ENCODE data around the gene PLSCR2.
"Not testable (repeated sequence)": the region's sequence is repeated elsewhere in the genome, so short reads cannot be mapped to it uniquely, and the experiment has no call there.

Gene PLSCR2, protein sequence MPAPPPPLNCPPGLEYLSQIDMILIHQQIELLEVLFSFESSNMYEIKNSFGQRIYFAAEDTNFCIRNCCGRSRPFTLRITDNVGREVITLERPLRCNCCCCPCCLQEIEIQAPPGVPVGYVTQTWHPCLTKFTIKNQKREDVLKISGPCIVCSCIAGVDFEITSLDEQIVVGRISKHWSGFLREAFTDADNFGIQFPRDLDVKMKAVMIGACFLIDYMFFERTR

GRCh38 chr3:146469150-146470017 lies at the start of gene PLSCR2:
PLSCR2 (minus strand) TSS chr3:146469561; CDS start chr3:146459904, 9,657 bp downstream.
- no peak for DNase-seq (ENCODE audit: low read depth)

GRCh38 chr3:146517684-146518435 lies 48.5 kb upstream of the PLSCR2 start:
- no peak for DNase-seq (ENCODE audit: low read depth)

DNA sequence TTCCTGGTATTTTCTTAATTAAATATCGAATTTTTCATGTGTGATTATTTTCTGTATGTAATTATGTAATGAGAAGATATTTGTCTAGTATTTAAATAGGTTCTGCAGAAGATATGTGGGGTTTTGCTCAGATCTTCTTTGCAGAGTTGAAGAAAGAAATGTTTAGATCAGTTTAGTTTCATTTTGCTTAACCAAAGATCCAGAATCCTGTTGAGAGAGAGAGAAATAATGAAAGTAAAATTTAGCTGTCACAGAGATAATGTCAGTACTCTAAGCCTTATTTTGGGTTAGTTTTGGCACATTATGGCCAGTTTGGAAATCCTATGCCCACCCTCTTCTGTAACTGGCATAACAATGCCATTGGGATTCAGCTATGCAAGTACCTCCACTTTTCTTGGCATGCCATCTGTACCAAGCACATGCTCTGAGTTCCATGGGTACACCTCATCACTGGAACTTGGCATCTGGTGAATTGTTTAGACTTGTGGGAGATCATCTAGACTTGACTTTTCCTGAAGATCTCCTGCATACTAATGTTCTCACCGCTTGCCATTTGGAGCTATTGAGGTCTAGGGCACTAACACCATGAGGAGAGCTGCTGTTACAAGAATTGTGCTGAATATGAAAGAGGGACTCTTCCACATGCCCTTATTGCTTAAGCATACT lies 44.2 kb upstream of the PLSCR2 start:
- DNase-seq (ENCODE audit: low read depth), result no peak

GRCh38 chr3:146511402-146512134 lies 42.2 kb upstream of the PLSCR2 start:
- no peak for DNase-seq (ENCODE audit: low read depth)

DNA sequence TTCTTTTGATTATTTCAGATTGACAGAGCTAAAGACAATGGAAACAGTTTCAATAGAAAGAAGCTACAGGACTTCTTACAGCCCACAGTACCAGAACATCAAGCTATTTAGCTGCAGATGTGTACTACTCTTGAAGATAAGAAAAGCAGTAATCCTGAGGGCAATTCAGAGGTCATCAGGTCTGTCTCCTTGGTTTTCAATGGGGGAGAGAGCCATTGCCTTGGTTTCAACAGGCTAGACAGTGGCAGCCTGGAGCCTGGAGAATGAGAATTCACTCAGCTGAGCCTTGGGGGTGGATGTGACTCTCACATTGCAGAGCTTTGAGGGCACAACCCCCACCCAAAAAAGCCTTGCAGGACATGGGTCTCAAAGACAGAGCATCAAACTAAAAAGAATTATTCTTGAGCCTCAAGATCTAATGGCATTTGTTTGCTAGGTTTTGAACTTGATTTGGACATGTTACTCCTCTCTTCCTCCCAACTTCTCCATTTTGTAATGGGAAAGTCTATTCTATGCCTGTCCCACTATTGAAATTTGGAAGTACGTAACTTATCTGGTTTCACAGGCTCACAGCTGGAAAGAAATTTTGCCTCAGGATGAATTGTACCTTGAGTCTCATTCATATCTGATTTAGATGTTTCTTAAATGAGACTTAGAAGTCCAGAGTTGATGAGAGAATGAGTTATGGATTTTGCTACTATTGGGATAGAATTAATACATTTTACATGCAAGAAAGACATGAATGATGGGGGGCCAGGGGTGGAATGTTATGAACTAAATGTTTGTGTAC lies 38.2 kb upstream of the PLSCR2 start:
- DNase-seq (ENCODE audit: low read depth), result no peak

DNA sequence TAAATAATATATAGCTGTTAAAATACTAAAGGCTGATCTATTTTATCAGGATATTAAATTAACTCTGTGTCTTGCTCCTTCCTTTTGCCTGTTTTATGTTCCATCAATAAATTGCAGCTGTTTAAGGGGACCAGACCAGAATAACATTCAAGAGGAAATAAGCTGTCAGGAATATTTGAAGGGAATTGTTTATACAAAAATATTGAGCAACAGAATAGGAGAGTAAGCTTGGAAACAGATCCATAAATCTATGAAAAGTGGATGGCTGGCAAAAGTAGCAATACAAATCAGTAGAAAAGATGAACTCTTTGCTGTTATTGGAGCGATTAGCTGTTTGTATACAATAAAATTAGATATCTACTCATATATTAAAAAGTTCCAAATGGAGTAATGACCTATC lies 36.2 kb upstream of the PLSCR2 start:
- DNase-seq (ENCODE audit: low read depth), result no peak

- no peak for DNase-seq (ENCODE audit: low read depth)
Measured at GRCh38 chr3:146504498-146505197, 35.3 kb upstream of the PLSCR2 start.

DNA sequence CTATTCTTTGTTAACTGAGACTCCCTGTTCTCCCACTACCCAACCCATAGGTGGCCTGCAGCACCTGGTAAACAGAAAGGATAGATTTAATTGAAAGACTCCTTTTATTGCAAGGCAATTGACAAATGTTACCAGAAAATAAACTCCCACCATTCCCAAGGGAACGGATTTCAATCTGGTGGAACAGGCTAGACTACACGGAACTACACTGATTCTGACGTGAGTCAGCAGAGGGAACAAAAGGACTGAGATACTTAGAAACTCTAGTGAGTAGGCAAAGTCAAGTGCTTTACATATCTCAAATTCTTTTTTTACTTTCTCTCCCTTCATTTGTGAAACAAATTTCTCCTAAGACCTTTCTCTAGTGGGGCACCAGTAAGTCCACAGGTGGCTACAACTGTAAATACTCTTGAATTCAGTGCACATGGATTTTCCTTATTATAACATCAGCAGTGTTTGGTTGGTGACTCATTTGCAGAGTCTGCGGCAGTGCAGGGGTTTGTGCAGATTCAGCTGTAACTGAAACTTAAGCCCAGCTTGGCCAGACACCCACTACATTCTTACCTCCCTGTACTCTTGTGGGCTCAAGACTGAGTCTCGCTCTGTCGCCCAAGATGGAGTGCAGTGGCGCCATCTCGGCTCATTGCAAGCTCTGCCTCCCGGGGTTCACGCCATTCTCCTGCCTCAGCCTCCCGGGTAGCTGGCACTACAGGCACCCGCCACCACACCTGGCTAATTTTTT lies 34.3 kb upstream of the PLSCR2 start:
- peak; percentile 93 for DNase-seq (ENCODE audit: low read depth)

GRCh38 chr3:146502887-146503460 lies 33.6 kb upstream of the PLSCR2 start:
- DNase-seq (ENCODE audit: low read depth), result no peak

DNA sequence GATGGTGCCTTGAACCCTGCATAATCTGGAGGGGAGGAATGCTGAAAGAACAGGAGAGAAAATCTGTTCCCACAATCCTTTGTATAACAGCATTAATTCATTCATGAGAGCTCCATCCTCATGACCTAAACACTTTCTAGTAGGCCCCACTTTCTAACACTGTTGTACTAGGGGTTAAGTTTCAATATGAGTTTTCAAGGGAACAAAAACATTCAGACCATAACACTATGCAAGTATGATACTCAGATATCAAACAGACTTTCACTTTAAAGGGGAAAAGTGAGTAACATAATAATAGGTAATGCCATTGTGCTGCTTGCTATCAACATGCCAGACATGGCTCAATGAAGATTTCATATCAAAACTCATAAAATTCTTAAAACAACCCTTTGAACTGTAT lies 32.4 kb upstream of the PLSCR2 start:
- DNase-seq (ENCODE audit: low read depth), result no peak

DNA sequence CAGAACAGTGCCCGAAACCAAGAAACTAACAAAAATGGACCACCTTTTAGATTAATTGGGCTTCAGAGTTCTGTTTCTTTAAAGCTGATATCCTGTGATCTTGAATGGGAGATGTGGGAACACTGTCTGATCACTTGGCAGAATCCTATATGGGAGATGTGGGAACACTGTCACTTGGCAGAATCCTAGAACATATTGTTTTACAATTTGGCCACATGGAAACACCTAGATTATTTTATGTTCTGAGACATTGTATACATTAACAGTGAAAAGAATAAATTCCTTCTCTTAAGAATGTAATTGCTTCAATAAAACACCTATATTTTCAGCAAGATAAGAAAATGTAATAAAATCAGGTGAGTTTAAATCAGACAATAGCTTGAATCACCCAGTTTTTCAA lies 30.3 kb upstream of the PLSCR2 start:
- DNase-seq (ENCODE audit: low read depth), result no peak

DNA sequence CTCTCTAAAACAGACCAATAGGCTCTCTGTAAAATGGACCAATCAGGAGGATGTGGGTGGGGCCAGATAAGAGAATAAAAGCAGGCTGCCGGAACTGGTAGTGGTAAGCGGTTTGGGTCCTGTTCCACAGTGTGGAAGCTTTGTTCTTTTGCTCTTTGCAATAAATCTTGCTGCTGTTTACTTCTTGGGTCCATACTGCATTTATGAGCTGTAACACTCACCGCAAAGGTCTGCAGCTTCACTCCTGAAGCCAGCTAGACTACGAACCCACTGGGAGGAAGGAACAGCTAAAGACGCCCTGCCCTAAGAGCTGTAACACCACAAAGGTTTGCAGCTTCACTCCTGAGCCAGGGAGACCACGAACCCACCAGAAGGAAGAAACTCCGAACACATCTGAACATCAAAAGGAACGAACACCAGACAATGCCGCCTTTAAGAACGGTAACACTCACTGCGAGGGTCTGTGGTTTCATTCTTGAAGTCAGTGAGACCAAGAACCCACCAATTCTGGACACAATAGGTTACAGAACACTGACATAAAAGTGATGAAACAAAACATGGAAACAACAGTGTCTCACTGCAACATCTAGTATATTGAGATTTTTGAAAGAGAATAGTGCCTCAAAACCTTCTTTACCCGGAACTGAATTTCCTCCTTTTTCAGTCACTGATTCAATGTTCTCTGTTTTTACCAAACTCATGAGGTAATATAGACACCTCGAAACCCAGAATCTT lies 28.8 kb upstream of the PLSCR2 start:
- no peak for DNase-seq (ENCODE audit: low read depth)

GRCh38 chr3:146497145-146497843 lies 27.9 kb upstream of the PLSCR2 start:
- not testable (repeated sequence) for DNase-seq (ENCODE audit: low read depth)

DNA sequence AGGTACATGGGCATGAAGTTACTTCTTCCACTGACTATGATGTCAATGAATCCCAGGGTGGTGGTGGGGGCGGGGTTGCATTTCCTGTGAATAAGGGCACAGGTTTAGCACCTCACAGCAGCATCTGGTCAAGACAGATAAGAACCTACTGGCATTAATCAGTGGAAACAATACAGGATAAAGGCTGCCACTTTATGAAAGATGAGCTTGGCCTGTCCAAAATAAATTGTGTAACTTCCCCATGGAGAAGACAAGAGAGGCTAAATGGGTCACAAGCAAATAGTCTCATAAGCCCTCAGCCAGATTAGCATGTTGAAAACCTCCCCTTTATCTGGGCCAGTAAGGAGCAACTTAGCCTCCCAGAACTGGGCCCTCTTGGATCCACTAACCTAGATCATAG lies 27.4 kb upstream of the PLSCR2 start:
- DNase-seq (ENCODE audit: low read depth), result no peak

DNA sequence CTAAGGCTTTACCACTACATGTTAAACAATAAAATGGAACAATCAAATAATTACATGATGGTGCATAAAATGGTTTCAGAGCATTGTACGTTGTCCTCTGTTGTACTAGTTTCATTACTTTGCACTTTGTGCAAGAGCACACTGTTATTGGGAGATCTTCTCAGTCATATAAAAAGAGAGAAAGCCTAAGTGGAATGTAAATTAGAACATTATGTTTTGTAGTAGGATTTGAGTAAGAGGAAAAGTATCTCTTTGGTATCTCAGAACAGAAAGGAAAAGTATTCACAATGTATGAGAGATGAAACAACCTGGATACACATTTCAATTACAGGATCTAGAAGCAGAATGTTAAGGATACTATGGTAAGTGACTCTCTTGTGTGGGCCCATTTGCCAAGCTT lies 26.9 kb upstream of the PLSCR2 start:
- no peak for DNase-seq (ENCODE audit: low read depth)

- no peak for DNase-seq (ENCODE audit: low read depth)
Measured at GRCh38 chr3:146493761-146494160, 24.4 kb upstream of the PLSCR2 start.

GRCh38 chr3:146493221-146493620 lies 23.9 kb upstream of the PLSCR2 start:
- no peak for DNase-seq (ENCODE audit: low read depth)

DNA sequence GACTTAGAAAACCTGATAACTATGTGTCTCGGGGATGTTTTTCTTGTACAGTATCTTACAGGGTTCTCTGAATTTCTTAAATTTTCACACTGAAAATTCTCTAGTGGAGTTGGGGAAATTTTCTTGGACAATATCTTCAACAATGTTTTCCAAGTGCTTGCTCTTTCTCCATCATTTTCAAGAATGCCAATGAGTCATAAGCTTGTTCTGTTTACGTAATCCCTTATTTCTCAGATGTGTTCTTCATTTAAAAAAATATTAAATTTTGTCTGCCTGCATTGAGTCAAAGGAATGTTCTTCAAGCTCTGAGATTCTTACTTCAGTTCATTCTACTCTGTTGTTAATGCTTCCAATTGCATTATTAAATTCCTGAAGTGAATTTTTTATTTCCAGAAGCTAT lies 21.9 kb upstream of the PLSCR2 start:
- no peak for DNase-seq (ENCODE audit: low read depth)
